Pancreas (tissue), 10 donors: ENCODE data around the gene IGFL2. TPM values are rescaled to one million over a fixed set of nuclear protein-coding genes. Genes with fewer than 3 reads are reported as not detected.
A peak's percentile ranks its signal among the peaks of the same experiment; 100 is the strongest.

Experiments used
- ATAC-seq, 4 donors: fragments of 200-7000 bp; cut with Tn5 transposase; one replicate each; pipeline versions ENCODE4 v1.8.0 to v1.9.1; 2020; ENCODE audit warnings: mild to moderate bottlenecking in 4 of 4, moderate library complexity in 4 of 4
- DNase-seq, 6 donors: peaks; one replicate each; pipeline ENCODE4 v3.0.0-alpha.2; 2020
- FAIRE-seq: peaks from 2 replicates; lab custom pipeline; 2012; peaks lifted over from hg19 to GRCh38; lab: Jason Lieb, UNC
- H3K27ac ChIP-seq, 4 donors: fragments of 200-600 bp; sonication (generic); 1 replicate in 3 of 4; 2 replicates in 1 of 4; pipeline versions ENCODE4 v1.5.0 to v1.8.0; 2020
- H3K27me3 ChIP-seq, 4 donors: fragments of 200-600 bp; one replicate each; pipeline ENCODE4 v1.8.0; 2021
- H3K36me3 ChIP-seq, 3 donors: fragments of 200-600 bp; sonication (generic) in 1 of 3; one replicate each; pipeline versions ENCODE4 v1.5.0 to v1.8.0; 2020 to 2021
- H3K4me1 ChIP-seq, 3 donors: fragments of 200-600 bp; one replicate each; pipeline ENCODE4 v1.8.0; 2021
- H3K4me3 ChIP-seq, 4 donors: fragments of 200-600 bp; sonication (generic) in 2 of 4; one replicate each; pipeline versions ENCODE4 v1.5.0 to v1.8.0; 2020 to 2021
- H3K9me3 ChIP-seq, 4 donors: fragments of 200-600 bp; one replicate each; pipeline ENCODE4 v1.8.0; 2021
- WGBS, 2 donors: extraction: QIAGEN DNeasy Blood & Tissue Kit; methylation state at CpG; one replicate each; pipeline ENCODE4 v1.1.7; 2013; 5-methylcytosine and 5-hydroxymethylcytosine counted together
- intact Hi-C, 3 donors: fragments of 100-400 bp; cut with DNase I; formaldehyde crosslinking; loops; one replicate each; pipeline versions ENCODE4 v1.11.1 to v1.14.2; 2022
- polyA plus RNA-seq, 2 donors: library from polyadenylated mRNA; stranded (reverse); fragments of 200-250 nt; gene quantifications; one replicate each; pipeline ENCODE4 v1.2.3, GENCODE V29; 2013
- total RNA-seq, 6 donors: library from RNA; stranded (reverse); fragmentation: NEBNext Ultra II Directional in 4 of 6; extraction: Animal tissue kit (Norgen Biotek cat#: 25700) in 4 of 6; gene quantifications; one replicate each; pipeline versions ENCODE4 v1.2.1 to v1.2.4, GENCODE V29; 2021 to 2023
- TF ChIP-seq, protein P1 (sequence below), 4 donors: fragments of 200-600 bp; sonication (generic) in 3 of 4; IDR thresholded peaks; one replicate each; pipeline versions ENCODE4 v1.5.0 to v1.8.0; 2021; ENCODE audit warnings: antibody characterized with exemption in 4 of 4
- donor health status: healthy with polysubstance abuse.
- donor health status: DM: no; HTN: no; CAD: no; lungs with moderate emphysema.
- donor health status: DM: no; HTN: no; CAD: no.
- donor health status: control.
- donor health status: control.
- donor health status: Bipolar disorder and iron deficiency.
- donor health status: DM: yes; HTN: yes; CAD: no.
- donor health status: DM: no; HTN: no; CAD: no.
- donor health status: DM: no; HTN: no; CAD: no.
- donor health status: DM: yes; HTN: yes; CAD: no.

Gene IGFL2
- total and polyA plus RNA-seq, 8 donors: not detected

GRCh38 chr19:46134527-46134926, 13.5 kb upstream of the IGFL2 start:
- ATAC-seq (peak in 1 of 4 donors; percentile 27), FAIRE-seq (no peak), DNase-seq (no peak)
- H3K4me1 ChIP-seq: peaks cover 7 to 17% (median 12%) of the 10 kb centered on the region in 3 donors
- no peaks in the 10 kb centered on the region for H3K36me3 ChIP-seq
- no peaks in the 10 kb centered on the region for H3K27me3 ChIP-seq
- intact Hi-C loops: no loop called here
- H3K4me3 ChIP-seq: no peak overlapping the region
- peak overlapping the region in 1 of 4 donors; percentile 51 for H3K27ac ChIP-seq
- H3K9me3 ChIP-seq: no peaks in the 10 kb centered on the region
- TF ChIP-seq, protein P1, sequence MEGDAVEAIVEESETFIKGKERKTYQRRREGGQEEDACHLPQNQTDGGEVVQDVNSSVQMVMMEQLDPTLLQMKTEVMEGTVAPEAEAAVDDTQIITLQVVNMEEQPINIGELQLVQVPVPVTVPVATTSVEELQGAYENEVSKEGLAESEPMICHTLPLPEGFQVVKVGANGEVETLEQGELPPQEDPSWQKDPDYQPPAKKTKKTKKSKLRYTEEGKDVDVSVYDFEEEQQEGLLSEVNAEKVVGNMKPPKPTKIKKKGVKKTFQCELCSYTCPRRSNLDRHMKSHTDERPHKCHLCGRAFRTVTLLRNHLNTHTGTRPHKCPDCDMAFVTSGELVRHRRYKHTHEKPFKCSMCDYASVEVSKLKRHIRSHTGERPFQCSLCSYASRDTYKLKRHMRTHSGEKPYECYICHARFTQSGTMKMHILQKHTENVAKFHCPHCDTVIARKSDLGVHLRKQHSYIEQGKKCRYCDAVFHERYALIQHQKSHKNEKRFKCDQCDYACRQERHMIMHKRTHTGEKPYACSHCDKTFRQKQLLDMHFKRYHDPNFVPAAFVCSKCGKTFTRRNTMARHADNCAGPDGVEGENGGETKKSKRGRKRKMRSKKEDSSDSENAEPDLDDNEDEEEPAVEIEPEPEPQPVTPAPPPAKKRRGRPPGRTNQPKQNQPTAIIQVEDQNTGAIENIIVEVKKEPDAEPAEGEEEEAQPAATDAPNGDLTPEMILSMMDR (IDR thresholded peaks at IDR 0.05): no peak

GRCh38 chr19:46137915-46138473, 10.0 kb upstream of the IGFL2 start:
- no peak overlapping the region for H3K27ac ChIP-seq
- WGBS, 2 donors: 74 to 81% methylated on average over 4 of the region's 4 CpGs
- H3K36me3 ChIP-seq: no peaks in the 10 kb centered on the region
- peaks cover 7 to 17% (median 11%) of the 10 kb centered on the region in 3 donors for H3K4me1 ChIP-seq
- H3K4me3 ChIP-seq: no peak overlapping the region
- DNase-seq (no peak), ATAC-seq (no peak), FAIRE-seq (no peak)
- TF ChIP-seq, protein P1 (IDR thresholded peaks at IDR 0.05): no peak
- intact Hi-C loops: no loop called here
- no peaks in the 10 kb centered on the region for H3K27me3 ChIP-seq
- H3K9me3 ChIP-seq: no peaks in the 10 kb centered on the region

- Histone ChIP-seq H3K9me3 (no peaks in the 10 kb centered on the region), H3K27me3 (no peaks in the 10 kb centered on the region), H3K36me3 (no peaks in the 10 kb centered on the region), H3K4me1 (no peaks in the 10 kb centered on the region), H3K4me3 (no peak overlapping the region), H3K27ac (no peak overlapping the region)
- FAIRE-seq: no peak
- intact Hi-C loops: no loop called here
- DNase-seq: no peak
- ATAC-seq: no peak
- TF ChIP-seq, protein P1 (IDR thresholded peaks at IDR 0.05): no peak
- WGBS, 2 donors: 42 to 50% methylated on average over 1 of the region's 1 CpG
Measured at GRCh38 chr19:46141421-46141820, 6.6 kb upstream of the IGFL2 start.

DNA sequence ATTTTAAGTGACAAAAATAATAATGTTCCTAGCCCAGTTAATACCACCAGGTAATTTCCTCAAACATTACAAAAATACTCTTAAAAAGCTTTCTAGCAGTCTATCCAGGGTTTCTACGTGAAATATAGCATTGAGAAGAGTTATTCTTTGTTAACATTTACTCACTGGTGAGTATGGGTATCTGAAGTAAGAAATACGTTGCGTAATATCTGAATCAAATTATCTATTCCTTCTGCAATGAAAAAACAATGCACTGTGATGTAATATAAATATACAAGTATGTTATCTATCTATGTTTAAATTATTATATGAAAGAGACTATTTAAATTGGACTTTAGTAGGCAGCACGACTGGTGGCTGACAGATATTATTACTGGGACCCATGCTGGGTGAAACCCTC, 5.7 kb upstream of the IGFL2 start:
- Histone ChIP-seq H3K9me3 (no peaks in the 10 kb centered on the region), H3K4me1 (no peaks in the 10 kb centered on the region), H3K36me3 (no peaks in the 10 kb centered on the region), H3K27ac (no peak overlapping the region), H3K27me3 (no peaks in the 10 kb centered on the region), H3K4me3 (no peak overlapping the region)
- WGBS, 2 donors: 65 to 70% methylated on average over 4 of the region's 4 CpGs
- no peak for ATAC-seq
- intact Hi-C loops: no loop called here
- FAIRE-seq: no peak
- TF ChIP-seq, protein P1 (IDR thresholded peaks at IDR 0.05): no peak
- DNase-seq: no peak

GRCh38 chr19:46144756-46145155, 3.3 kb upstream of the IGFL2 start:
- ATAC-seq (no peak), FAIRE-seq (no peak), DNase-seq (no peak)
- intact Hi-C loops: no loop called here
- Histone ChIP-seq H3K27ac (no peak overlapping the region), H3K36me3 (no peaks in the 10 kb centered on the region), H3K4me3 (no peak overlapping the region), H3K4me1 (no peaks in the 10 kb centered on the region), H3K27me3 (no peaks in the 10 kb centered on the region), H3K9me3 (no peaks in the 10 kb centered on the region)
- TF ChIP-seq, protein P1 (IDR thresholded peaks at IDR 0.05): no peak
- 25 to 28% methylated on average over 3 of the region's 3 CpGs for WGBS, 2 donors
